ENCODE measurements around the gene ITGA2.
A peak's percentile ranks its signal among the peaks of the same experiment; 100 is the strongest.

ITGA2 gene

DNA sequence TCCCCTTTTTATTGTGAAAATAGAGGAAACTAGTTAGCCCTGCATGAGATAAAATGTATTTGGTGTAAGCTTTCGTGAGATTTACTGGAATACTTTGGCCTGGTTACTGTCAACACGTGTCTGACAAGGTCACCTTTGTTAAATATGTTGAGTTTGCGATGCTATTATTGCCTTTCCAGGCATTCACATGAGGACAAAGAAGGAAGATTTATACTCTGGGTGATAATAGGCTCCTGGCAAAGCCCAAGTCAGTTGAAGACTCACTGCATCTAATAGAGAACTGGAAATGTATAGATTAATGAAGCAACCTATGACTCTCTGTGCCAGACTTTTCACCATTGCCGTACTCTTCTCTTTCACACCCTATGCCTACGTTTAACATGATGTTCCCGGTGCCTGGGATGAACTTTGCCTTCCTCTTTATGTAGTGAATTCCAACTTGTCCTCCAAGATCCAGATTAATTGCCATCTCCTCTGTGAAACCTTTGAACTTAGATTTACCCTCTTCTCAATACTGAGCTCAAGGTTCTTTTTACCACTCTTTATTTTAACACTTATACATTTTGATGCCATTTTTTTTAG is 33.9 kb downstream of the ITGA2 start:
- H3K4me3 ChIP-seq (ENCODE audit: low read length), result no peak overlapping the region
- H3K27me3 ChIP-seq (ENCODE audit: control insufficient read depth, insufficient read depth, low read length), result no peaks in the 10 kb centered on the region
- no peaks in the 10 kb centered on the region for H3K9me3 ChIP-seq (replicated peaks; ENCODE audit: low read length)
- H3K9ac ChIP-seq (ENCODE audit: low read depth, low read length), result no peak overlapping the region
- H3K36me3 ChIP-seq (ENCODE audit: insufficient read depth, low read length), result no peaks in the 10 kb centered on the region
- peaks cover 30% of the 10 kb centered on the region for H3K4me1 ChIP-seq (ENCODE audit: control insufficient read depth, insufficient read depth, low read length)
- H3K4me2 ChIP-seq (ENCODE audit: low read length), result no peak overlapping the region

DNA sequence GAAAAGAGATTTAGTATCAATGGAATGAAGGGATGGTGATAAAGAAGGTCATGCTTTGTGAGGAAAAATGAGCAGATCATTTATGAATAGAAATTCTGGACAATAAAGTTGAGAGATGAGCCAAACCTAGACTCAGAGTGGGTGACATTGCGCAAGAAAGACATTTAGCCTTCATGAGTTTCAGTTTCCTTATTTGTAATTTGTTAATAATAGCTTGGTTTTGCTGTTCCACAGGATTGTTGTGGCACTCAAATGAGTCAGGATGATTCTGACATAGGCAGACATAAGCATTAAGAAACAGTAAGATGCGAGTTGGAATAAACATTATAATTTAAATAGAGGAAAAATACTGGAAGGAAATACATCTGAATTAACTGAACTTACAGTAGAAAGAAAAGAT is 34.8 kb downstream of the ITGA2 start:
- peak overlapping the region; percentile 39 for H3K4me2 ChIP-seq (ENCODE audit: low read length)
- no peak overlapping the region for H3K4me3 ChIP-seq (ENCODE audit: low read length)
- H3K36me3 ChIP-seq (ENCODE audit: insufficient read depth, low read length), result no peaks in the 10 kb centered on the region
- H3K27me3 ChIP-seq (ENCODE audit: control insufficient read depth, insufficient read depth, low read length), result no peaks in the 10 kb centered on the region
- H3K9ac ChIP-seq (ENCODE audit: low read depth, low read length), result peak overlapping the region; percentile 14
- peaks cover 37% of the 10 kb centered on the region for H3K4me1 ChIP-seq (ENCODE audit: control insufficient read depth, insufficient read depth, low read length)
- H3K9me3 ChIP-seq (replicated peaks; ENCODE audit: low read length), result no peaks in the 10 kb centered on the region

- Histone ChIP-seq H3K4me1 (ENCODE audit: control insufficient read depth, insufficient read depth, low read length) (peaks cover 34% of the 10 kb centered on the region), H3K36me3 (ENCODE audit: insufficient read depth, low read length) (no peaks in the 10 kb centered on the region), H3K4me3 (ENCODE audit: low read length) (no peak overlapping the region), H3K9me3 (replicated peaks; ENCODE audit: low read length) (no peaks in the 10 kb centered on the region), H3K9ac (ENCODE audit: low read depth, low read length) (peak overlapping the region; percentile 14), H3K4me2 (ENCODE audit: low read length) (peak overlapping the region; percentile 39), H3K27me3 (ENCODE audit: control insufficient read depth, insufficient read depth, low read length) (no peaks in the 10 kb centered on the region)
Observed at GRCh38 chr5:53024535-53024934, 35.4 kb downstream of the ITGA2 start.

DNA sequence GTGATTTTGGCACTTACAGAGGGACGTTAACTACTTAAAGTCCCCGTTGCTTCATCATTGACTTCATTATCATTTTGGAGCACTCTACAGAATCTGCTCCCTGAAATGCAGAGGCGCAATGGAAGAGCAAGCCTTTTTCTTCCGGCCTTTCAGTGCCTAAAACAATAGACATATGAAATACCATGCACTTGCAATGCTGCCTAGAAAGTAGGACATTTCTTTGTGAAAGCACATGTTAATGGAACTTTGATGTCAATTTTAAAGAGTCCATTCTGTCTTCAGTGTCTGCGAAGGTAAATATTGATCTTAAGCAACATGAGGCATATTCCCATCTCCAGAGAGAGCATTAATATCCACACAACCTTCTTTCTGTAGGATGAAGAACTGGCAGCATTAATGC is 36.3 kb downstream of the ITGA2 start:
- no peak overlapping the region for H3K4me3 ChIP-seq (ENCODE audit: low read length)
- no peak overlapping the region for H3K4me2 ChIP-seq (ENCODE audit: low read length)
- H3K36me3 ChIP-seq (ENCODE audit: insufficient read depth, low read length), result no peaks in the 10 kb centered on the region
- no peaks in the 10 kb centered on the region for H3K27me3 ChIP-seq (ENCODE audit: control insufficient read depth, insufficient read depth, low read length)
- H3K9me3 ChIP-seq (replicated peaks; ENCODE audit: low read length), result no peaks in the 10 kb centered on the region
- H3K9ac ChIP-seq (ENCODE audit: low read depth, low read length), result no peak overlapping the region
- H3K4me1 ChIP-seq (ENCODE audit: control insufficient read depth, insufficient read depth, low read length), result peaks cover 34% of the 10 kb centered on the region

DNA sequence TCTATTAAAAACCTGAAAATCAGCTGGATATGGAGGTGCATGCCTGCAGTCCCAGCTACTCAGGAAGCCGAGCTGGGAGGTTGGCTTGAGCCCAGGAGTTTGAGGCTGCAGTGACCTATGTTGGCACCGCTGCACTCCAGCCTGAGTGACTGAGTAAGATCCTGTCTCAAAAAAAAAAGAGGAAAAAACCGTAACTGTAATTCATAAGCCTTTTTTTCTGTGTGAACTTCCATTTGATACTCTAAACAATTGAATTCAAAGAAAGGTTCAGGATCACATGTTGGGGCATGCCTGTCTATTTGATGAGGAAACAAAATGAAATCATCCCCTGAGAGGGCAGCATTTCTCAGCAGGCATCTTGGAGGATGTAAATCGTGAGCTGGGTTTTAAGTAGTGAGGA is 38.8 kb downstream of the ITGA2 start:
- Histone ChIP-seq H3K9me3 (replicated peaks; ENCODE audit: low read length) (no peaks in the 10 kb centered on the region), H3K4me1 (ENCODE audit: control insufficient read depth, insufficient read depth, low read length) (peaks cover 55% of the 10 kb centered on the region), H3K36me3 (ENCODE audit: insufficient read depth, low read length) (no peaks in the 10 kb centered on the region), H3K4me2 (ENCODE audit: low read length) (peak overlapping the region; percentile 60), H3K27me3 (ENCODE audit: control insufficient read depth, insufficient read depth, low read length) (no peaks in the 10 kb centered on the region), H3K9ac (ENCODE audit: low read depth, low read length) (peak overlapping the region; percentile 11), H3K4me3 (ENCODE audit: low read length) (no peak overlapping the region)

DNA sequence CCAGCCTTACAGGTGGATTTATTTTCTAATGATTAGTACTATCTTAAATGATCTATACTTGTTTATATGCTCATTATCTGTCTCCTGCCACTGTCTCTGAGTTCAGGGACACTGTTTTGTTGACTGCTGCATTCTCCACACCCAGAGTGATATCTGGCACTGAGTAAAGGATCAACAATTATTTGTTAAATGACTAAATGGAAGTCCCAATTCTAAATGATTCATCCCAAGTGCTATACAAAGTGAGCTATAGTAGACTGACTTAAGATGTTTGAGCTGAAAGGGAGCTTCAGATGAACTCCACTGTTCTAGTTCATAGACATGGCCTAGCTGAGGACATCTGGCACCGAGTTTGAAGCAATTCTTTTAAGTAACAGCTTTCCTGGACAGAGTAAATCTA is 40.5 kb downstream of the ITGA2 start:
- peaks cover 3% of the 10 kb centered on the region for H3K36me3 ChIP-seq (ENCODE audit: insufficient read depth, low read length)
- no peaks in the 10 kb centered on the region for H3K9me3 ChIP-seq (replicated peaks; ENCODE audit: low read length)
- H3K4me1 ChIP-seq (ENCODE audit: control insufficient read depth, insufficient read depth, low read length), result peaks cover 41% of the 10 kb centered on the region
- H3K4me3 ChIP-seq (ENCODE audit: low read length), result no peak overlapping the region
- no peaks in the 10 kb centered on the region for H3K27me3 ChIP-seq (ENCODE audit: control insufficient read depth, insufficient read depth, low read length)
- no peak overlapping the region for H3K9ac ChIP-seq (ENCODE audit: low read depth, low read length)
- no peak overlapping the region for H3K4me2 ChIP-seq (ENCODE audit: low read length)

DNA sequence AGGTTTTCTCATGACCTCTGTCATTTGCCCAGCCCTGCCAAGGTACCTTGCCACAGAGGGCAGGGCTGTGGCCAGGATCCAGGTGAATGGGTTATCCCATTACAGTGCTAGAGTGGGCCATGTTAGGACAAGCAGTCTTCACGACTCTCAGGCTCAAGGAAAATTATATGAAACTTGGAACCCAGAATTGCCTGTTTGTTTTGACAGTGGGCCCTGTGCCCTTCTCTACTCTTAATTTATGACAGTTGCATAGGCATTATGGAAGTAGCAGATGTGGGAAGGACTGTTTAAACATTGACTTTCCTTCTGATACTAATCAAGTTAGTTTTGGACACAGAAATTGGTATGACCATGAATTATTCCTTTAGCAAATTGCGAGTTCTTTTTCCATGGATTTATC is 41.7 kb downstream of the ITGA2 start:
- peaks cover 37% of the 10 kb centered on the region for H3K4me1 ChIP-seq (ENCODE audit: control insufficient read depth, insufficient read depth, low read length)
- H3K9ac ChIP-seq (ENCODE audit: low read depth, low read length), result no peak overlapping the region
- peaks cover 4% of the 10 kb centered on the region for H3K36me3 ChIP-seq (ENCODE audit: insufficient read depth, low read length)
- H3K4me2 ChIP-seq (ENCODE audit: low read length), result no peak overlapping the region
- H3K27me3 ChIP-seq (ENCODE audit: control insufficient read depth, insufficient read depth, low read length), result no peaks in the 10 kb centered on the region
- H3K4me3 ChIP-seq (ENCODE audit: low read length), result no peak overlapping the region
- H3K9me3 ChIP-seq (replicated peaks; ENCODE audit: low read length), result no peaks in the 10 kb centered on the region

GRCh38 chr5:53031695-53032096 is 42.5 kb downstream of the ITGA2 start:
- Histone ChIP-seq H3K36me3 (ENCODE audit: insufficient read depth, low read length) (peaks cover 4% of the 10 kb centered on the region), H3K4me2 (ENCODE audit: low read length) (peak overlapping the region; percentile 17), H3K4me3 (ENCODE audit: low read length) (no peak overlapping the region), H3K27me3 (ENCODE audit: control insufficient read depth, insufficient read depth, low read length) (no peaks in the 10 kb centered on the region), H3K4me1 (ENCODE audit: control insufficient read depth, insufficient read depth, low read length) (peaks cover 41% of the 10 kb centered on the region), H3K9me3 (replicated peaks; ENCODE audit: low read length) (no peaks in the 10 kb centered on the region), H3K9ac (ENCODE audit: low read depth, low read length) (peak overlapping the region; percentile 10)

DNA sequence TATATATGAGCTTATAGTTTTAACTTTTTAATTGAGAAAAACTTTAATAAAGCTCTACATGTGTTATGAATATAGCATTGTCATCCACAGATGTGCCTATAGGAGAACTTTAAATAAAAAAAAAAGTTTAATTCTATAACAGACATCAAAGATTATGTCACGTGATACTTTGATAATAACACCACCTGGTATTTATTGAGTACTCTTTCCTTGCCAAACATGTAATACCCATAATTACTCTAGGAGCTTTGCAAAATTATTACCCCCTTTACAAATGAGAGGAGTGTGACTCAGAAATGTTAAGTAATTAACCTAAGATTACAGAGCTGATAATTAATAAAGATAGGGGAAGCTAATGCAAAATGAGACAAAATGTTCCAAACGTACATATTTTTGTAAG is 43.0 kb downstream of the ITGA2 start:
- Histone ChIP-seq H3K36me3 (ENCODE audit: insufficient read depth, low read length) (peaks cover 4% of the 10 kb centered on the region), H3K4me2 (ENCODE audit: low read length) (no peak overlapping the region), H3K4me3 (ENCODE audit: low read length) (no peak overlapping the region), H3K27me3 (ENCODE audit: control insufficient read depth, insufficient read depth, low read length) (no peaks in the 10 kb centered on the region), H3K9me3 (replicated peaks; ENCODE audit: low read length) (no peaks in the 10 kb centered on the region), H3K4me1 (ENCODE audit: control insufficient read depth, insufficient read depth, low read length) (peaks cover 45% of the 10 kb centered on the region), H3K9ac (ENCODE audit: low read depth, low read length) (peak overlapping the region; percentile 21)

DNA sequence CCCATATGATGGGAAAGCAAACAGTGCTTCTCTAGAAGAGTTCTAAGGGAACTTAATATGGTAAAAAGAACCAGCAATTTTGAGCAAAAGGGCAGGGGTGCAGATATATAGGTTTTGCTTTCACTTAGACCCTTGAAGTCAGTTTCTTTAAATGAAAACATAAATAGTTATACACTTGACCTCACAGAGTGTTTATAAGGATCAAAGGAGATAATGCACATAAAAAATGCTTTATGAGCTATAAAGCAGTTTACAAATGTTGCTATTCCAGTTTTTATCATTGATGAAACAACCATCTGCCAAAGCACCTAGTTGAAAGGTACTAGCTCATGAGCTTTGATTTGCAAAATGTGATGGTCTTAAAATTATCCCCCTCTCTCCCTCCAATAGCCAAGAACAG is 45.7 kb downstream of the ITGA2 start:
- Histone ChIP-seq H3K9ac (ENCODE audit: low read depth, low read length) (no peak overlapping the region), H3K4me1 (ENCODE audit: control insufficient read depth, insufficient read depth, low read length) (peaks cover 43% of the 10 kb centered on the region), H3K4me3 (ENCODE audit: low read length) (no peak overlapping the region), H3K27me3 (ENCODE audit: control insufficient read depth, insufficient read depth, low read length) (no peaks in the 10 kb centered on the region), H3K9me3 (replicated peaks; ENCODE audit: low read length) (no peaks in the 10 kb centered on the region), H3K4me2 (ENCODE audit: low read length) (no peak overlapping the region), H3K36me3 (ENCODE audit: insufficient read depth, low read length) (peaks cover 4% of the 10 kb centered on the region)

DNA sequence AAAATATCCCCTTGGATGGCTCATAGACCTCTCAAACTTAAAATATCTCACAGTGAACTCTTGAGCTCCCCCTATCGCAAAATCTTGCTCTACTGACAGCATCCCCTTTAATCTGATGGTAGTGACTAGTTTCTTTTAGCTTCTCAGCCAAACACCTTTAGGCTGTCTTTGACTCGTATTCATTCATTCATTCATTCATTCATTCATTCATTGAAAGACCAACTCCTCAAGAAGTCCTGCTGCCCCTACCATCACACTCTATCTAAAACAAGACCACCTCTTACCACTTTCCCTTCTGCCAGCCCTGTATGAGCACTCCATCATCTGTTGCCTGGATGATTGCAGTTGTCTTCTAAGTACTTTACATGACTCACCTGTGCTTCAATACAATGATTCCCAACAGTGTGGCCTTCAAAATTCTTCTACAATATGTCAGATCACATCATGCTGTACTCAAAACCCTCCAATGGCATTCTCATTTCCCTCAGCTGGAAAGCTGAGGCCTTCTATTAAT is 46.8 kb downstream of the ITGA2 start:
- H3K9me3 ChIP-seq (replicated peaks; ENCODE audit: low read length), result no peaks in the 10 kb centered on the region
- H3K9ac ChIP-seq (ENCODE audit: low read depth, low read length), result no peak overlapping the region
- peaks cover 40% of the 10 kb centered on the region for H3K4me1 ChIP-seq (ENCODE audit: control insufficient read depth, insufficient read depth, low read length)
- no peaks in the 10 kb centered on the region for H3K27me3 ChIP-seq (ENCODE audit: control insufficient read depth, insufficient read depth, low read length)
- H3K4me3 ChIP-seq (ENCODE audit: low read length), result no peak overlapping the region
- H3K4me2 ChIP-seq (ENCODE audit: low read length), result no peak overlapping the region
- peaks cover 4% of the 10 kb centered on the region for H3K36me3 ChIP-seq (ENCODE audit: insufficient read depth, low read length)

- H3K4me1 ChIP-seq (ENCODE audit: control insufficient read depth, insufficient read depth, low read length), result peaks cover 27% of the 10 kb centered on the region
- no peak overlapping the region for H3K9ac ChIP-seq (ENCODE audit: low read depth, low read length)
- H3K9me3 ChIP-seq (replicated peaks; ENCODE audit: low read length), result no peaks in the 10 kb centered on the region
- peaks cover 4% of the 10 kb centered on the region for H3K36me3 ChIP-seq (ENCODE audit: insufficient read depth, low read length)
- H3K4me3 ChIP-seq (ENCODE audit: low read length), result no peak overlapping the region
- H3K27me3 ChIP-seq (ENCODE audit: control insufficient read depth, insufficient read depth, low read length), result no peaks in the 10 kb centered on the region
- peak overlapping the region; percentile 51 for H3K4me2 ChIP-seq (ENCODE audit: low read length)
Observed at GRCh38 chr5:53037141-53037859, 48.1 kb downstream of the ITGA2 start.
